Activated CD8-positive, alpha-beta memory T cell treated with anti-CD3 and anti-CD28 coated beads, Interleukin-2, amount 50 U/mL, for 1 hour (primary cell): ENCODE data around the gene TRIM72.
A peak's percentile ranks its signal among the peaks of the same experiment; 100 is the strongest.
"Not testable (repeated sequence)": the region's sequence is repeated elsewhere in the genome, so short reads cannot be mapped to it uniquely, and the experiment has no call there.

ENCODE experiments used
- DNase-seq: peaks from one replicate; pipeline ENCODE4 v3.0.0-alpha.2; 2020; ENCODE audit errors: extremely low read depth

TRIM72 gene

GRCh38 chr16:31190818-31191444, 23.0 kb upstream of the TRIM72 start:
- DNase-seq: no peak

- DNase-seq: no peak
These were observed 22.1 kb upstream of the TRIM72 start for GRCh38 chr16:31191697-31192428.

GRCh38 chr16:31192856-31193642, 20.9 kb upstream of the TRIM72 start:
- no peak for DNase-seq

- no peak for DNase-seq
These were observed 20.0 kb upstream of the TRIM72 start for GRCh38 chr16:31193874-31194273.

GRCh38 chr16:31194898-31195297, 19.0 kb upstream of the TRIM72 start:
- no peak for DNase-seq

- not testable (repeated sequence) for DNase-seq
These were observed 18.1 kb upstream of the TRIM72 start for GRCh38 chr16:31195861-31196260.

- DNase-seq: no peak
These were observed 17.4 kb upstream of the TRIM72 start for GRCh38 chr16:31196324-31197088.

- DNase-seq: no peak
These were observed 15.6 kb upstream of the TRIM72 start for GRCh38 chr16:31198207-31198882.

GRCh38 chr16:31199430-31200041, 14.4 kb upstream of the TRIM72 start:
- no peak for DNase-seq

GRCh38 chr16:31200111-31200510, 13.8 kb upstream of the TRIM72 start:
- not testable (repeated sequence) for DNase-seq

- DNase-seq: peak; percentile 36
These were observed 12.9 kb upstream of the TRIM72 start for GRCh38 chr16:31200821-31201568.

- DNase-seq: no peak
These were observed 12.1 kb upstream of the TRIM72 start for GRCh38 chr16:31201582-31202413.

- DNase-seq: no peak
These were observed 11.2 kb upstream of the TRIM72 start, which contains the start of gene PYCARD for GRCh38 chr16:31202414-31203375. TSS of gene PYCARD (minus strand) at chr16:31202760. CDS start at chr16:31202690, 70 bp downstream.

GRCh38 chr16:31204871-31205666, 8.8 kb upstream of the TRIM72 start:
- DNase-seq: no peak

GRCh38 chr16:31206776-31207175, 7.1 kb upstream of the TRIM72 start:
- no peak for DNase-seq

GRCh38 chr16:31213342-31213741, 577 bp upstream of the TRIM72 start:
- DNase-seq: no peak

GRCh38 chr16:31214708-31215286, 878 bp downstream of the TRIM72 start:
- no peak for DNase-seq
